HCT116 (cell line): ENCODE data around the gene CDC42SE2. TPM values are rescaled to one million over a fixed set of nuclear protein-coding genes. Genes with fewer than 3 reads are reported as not detected.

Source experiments
- ATAC-seq: fragments of 200-7000 bp; cut with Tn5 transposase; 2 replicates; pipeline ENCODE4 v1.9.1; 2020; ENCODE audit warnings: mild to moderate bottlenecking, moderate library complexity
- Bru-seq: library from RNA; stranded (reverse); fragments of 400-500 nt; gene quantifications from one replicate; lab custom pipeline; 2021; lab: Mats Ljungman, UMichigan
- BruChase-seq, 2 experiments: library from RNA; stranded (reverse); fragments of 400-500 nt; gene quantifications; one replicate each; lab custom pipeline; 2021; lab: Mats Ljungman, UMichigan
- BruUV-seq: library from RNA; stranded (reverse); fragments of 400-500 nt; replicated peaks from 2 replicates; lab custom pipeline; 2021; lab: Mats Ljungman, UMichigan
- CTCF ChIA-PET: fragments of 300-600 bp; sonication (Branson Sonifier 250); formaldehyde crosslinking; loops from one replicate; lab custom pipeline; 2021; ENCODE audit warnings: antibody characterized with exemption; lab: Charles Lee
- POLR2A ChIA-PET: fragments of 300-600, 350-600 bp; sonication (Branson Sonifier 250); formaldehyde crosslinking; loops from one replicate; lab custom pipeline; 2021; ENCODE audit warnings: antibody characterized with exemption; lab: Charles Lee
- RAD21 ChIA-PET, 2 experiments: fragments of 300-600 bp; sonication (Branson Sonifier 250); formaldehyde crosslinking; loops; one replicate each; lab custom pipeline; 2023; ENCODE audit warnings: low total read pairs in 2 of 2; ENCODE audit not compliant: uncharacterized antibody in 2 of 2, unreplicated experiment in 2 of 2, low non-redundant PET in 1 of 2; lab: Charles Lee
- DNase-seq: peaks from one replicate; pipeline ENCODE4 v3.0.0-alpha.2; 2010; ENCODE audit warnings: low read depth, low spot score
- H2AFZ ChIP-seq: fragments of 200-600 bp; shearing (Covaris generic), sonication (generic); 2 replicates; pipeline ENCODE4 v1.6.1; 2017; ENCODE audit warnings: low read depth, mixed run types, mixed read lengths, antibody characterized with exemption, low read length; ENCODE audit not compliant: poor library complexity, severe bottlenecking
- H3K27ac ChIP-seq: 2 replicates; pipeline ENCODE4 v1.5.1; 2012; ENCODE audit warnings: low read depth, low read length
- H3K27me3 ChIP-seq: fragments of 200-600 bp; sonication (generic); 2 replicates; pipeline ENCODE4 v1.6.1; 2016; ENCODE audit warnings: mixed run types, low read length, mixed read lengths; ENCODE audit not compliant: insufficient read depth
- H3K36me3 ChIP-seq, 2 experiments: fragments of 200-500 bp in 1 of 2; fragments of 200-600 bp in 1 of 2; sonication (Bioruptor generic) in 1 of 2; sonication (generic) in 1 of 2; 2 replicates each; pipeline versions ENCODE4 v1.5.1 to v1.6.1; 2014 to 2016; ENCODE audit warnings: low read length in 2 of 2, inconsistent platforms in 1 of 2, mixed read lengths in 1 of 2, mixed run types in 1 of 2; ENCODE audit not compliant: insufficient read depth in 2 of 2, control insufficient read depth in 1 of 2
- H3K4me1 ChIP-seq, 2 experiments: fragments of 200-600 bp in 1 of 2; sonication (generic) in 1 of 2; 2 replicates each; pipeline versions ENCODE4 v1.5.1 to v1.6.1; 2012 to 2017; ENCODE audit warnings: low read length in 2 of 2, inconsistent platforms in 1 of 2, mild to moderate bottlenecking in 1 of 2, mixed read lengths in 1 of 2, mixed run types in 1 of 2, moderate library complexity in 1 of 2; ENCODE audit not compliant: insufficient read depth in 2 of 2, control insufficient read depth in 1 of 2
- H3K4me2 ChIP-seq: fragments of 200-600 bp; sonication (generic); 2 replicates; pipeline ENCODE4 v1.6.1; 2017; ENCODE audit warnings: mixed run types, low read length, mixed read lengths
- H3K4me3 ChIP-seq, 2 experiments: fragments of 200-600 bp in 1 of 2; sonication (generic) in 1 of 2; replicated peaks in 1 of 2; 2 replicates each; pipeline ENCODE4 v1.5.1; 2011 to 2016; ENCODE audit warnings: low read length in 2 of 2, control low read depth in 1 of 2, low read depth in 1 of 2, mild to moderate bottlenecking in 1 of 2, mixed read lengths in 1 of 2, mixed run types in 1 of 2
- H3K79me2 ChIP-seq: fragments of 200-600 bp; sonication (generic); 2 replicates; pipeline ENCODE4 v1.6.1; 2017; ENCODE audit warnings: mild to moderate bottlenecking, mixed run types, low read length, moderate library complexity, mixed read lengths; ENCODE audit not compliant: insufficient read depth
- H3K9ac ChIP-seq: fragments of 200-600 bp; sonication (generic); 2 replicates; pipeline ENCODE4 v1.6.1; 2016; ENCODE audit warnings: low read length, mixed read lengths
- H3K9me2 ChIP-seq: fragments of 200-600 bp; sonication (generic), shearing (Covaris generic); 2 replicates; pipeline ENCODE4 v1.6.1; 2017; ENCODE audit warnings: mixed run types, mild to moderate bottlenecking, moderate library complexity; ENCODE audit not compliant: insufficient read depth
- H3K9me3 ChIP-seq, 2 experiments: fragments of 200-500 bp in 1 of 2; fragments of 200-600 bp in 1 of 2; sonication (Bioruptor generic) in 1 of 2; sonication (generic) in 1 of 2; 2 replicates each; pipeline ENCODE4 v1.6.1; 2014 to 2017; ENCODE audit warnings: low read length in 2 of 2, mixed read lengths in 2 of 2, inconsistent platforms in 1 of 2, low read depth in 1 of 2, mild to moderate bottlenecking in 1 of 2, mixed run types in 1 of 2, moderate library complexity in 1 of 2; ENCODE audit not compliant: control insufficient read depth in 1 of 2, insufficient read depth in 1 of 2
- H4K20me1 ChIP-seq: fragments of 200-600 bp; sonication (generic), shearing (Covaris generic); 2 replicates; pipeline ENCODE4 v1.6.1; 2017; ENCODE audit warnings: mixed run types, mild to moderate bottlenecking, moderate library complexity; ENCODE audit not compliant: insufficient read depth
- CBX3 ChIP-seq: IDR thresholded peaks from 2 replicates; pipeline ENCODE4 v1.6.1; 2012; ENCODE audit warnings: low read depth
- CEBPB ChIP-seq: IDR thresholded peaks from 2 replicates; pipeline ENCODE4 v1.6.1; 2012; ENCODE audit warnings: low read depth
- EGR1 ChIP-seq: IDR thresholded peaks from 2 replicates; pipeline ENCODE4 v1.6.1; 2012; ENCODE audit warnings: low read depth
- EZH2 ChIP-seq: fragments of 200-600 bp; sonication (generic); IDR thresholded peaks from 2 replicates; pipeline ENCODE4 v1.6.1; 2017; ENCODE audit warnings: antibody characterized with exemption, mixed run types
- FOSL1 ChIP-seq: IDR thresholded peaks from 2 replicates; pipeline ENCODE4 v1.6.1; 2012; ENCODE audit warnings: low read depth
- JUND ChIP-seq: IDR thresholded peaks from 2 replicates; pipeline ENCODE4 v1.6.1; 2012
- POLR2A ChIP-seq: IDR thresholded peaks from 2 replicates; pipeline ENCODE4 v1.7.0; 2011; ENCODE audit warnings: borderline replicate concordance; ENCODE audit not compliant: insufficient read depth, insufficient read length; ENCODE audit errors: extremely low read depth
- POLR2AphosphoS5 ChIP-seq: IDR thresholded peaks from 2 replicates; pipeline ENCODE4 v1.6.1; 2011; ENCODE audit warnings: mild to moderate bottlenecking, low read depth, low read length, moderate library complexity
- SIN3A ChIP-seq: IDR thresholded peaks from 2 replicates; pipeline ENCODE4 v1.6.1; 2012; ENCODE audit warnings: low read depth
- SP1 ChIP-seq: IDR thresholded peaks from 2 replicates; pipeline ENCODE4 v1.6.1; 2012; ENCODE audit warnings: low read depth
- TCF7L2 ChIP-seq: IDR thresholded peaks from 2 replicates; pipeline ENCODE4 v1.7.0; 2011; ENCODE audit warnings: borderline replicate concordance, inconsistent platforms; ENCODE audit not compliant: insufficient read depth, insufficient read length; ENCODE audit errors: extremely low read depth
- YY1 ChIP-seq: IDR thresholded peaks from 2 replicates; pipeline ENCODE4 v1.6.1; 2011; ENCODE audit warnings: low read length, low read depth, moderate library complexity, mild to moderate bottlenecking; ENCODE audit not compliant: insufficient replicate concordance; ENCODE audit errors: extremely low read depth
- ZFX ChIP-seq: fragments of 450-650 bp; IDR thresholded peaks from 2 replicates; pipeline ENCODE4 v1.6.1; 2017
- intact Hi-C: fragments of 100-400 bp; cut with micrococcal nuclease; formaldehyde crosslinking; loops from 2 replicates; pipeline ENCODE4 v1.10.0; 2022
- long read RNA-seq: library from polyadenylated mRNA; unstranded; transcript quantifications from one replicate; pipeline ENCODE4 v2.0.0, GENCODE V29; 2021; ENCODE audit not compliant: unreplicated experiment
- polyA plus RNA-seq: library from polyadenylated mRNA; unstranded; fragments of >200 nt; gene quantifications from 2 replicates; pipeline ENCODE4 v1.2.1, GENCODE V29; 2012; ENCODE audit warnings: missing spikeins
- total RNA-seq: library from RNA; stranded (reverse); gene quantifications from one replicate; pipeline ENCODE4 v1.2.1, GENCODE V29; 2021; ENCODE audit not compliant: unreplicated experiment
- TF ChIP-seq, protein P1 (sequence below): IDR thresholded peaks from 2 replicates; pipeline ENCODE4 v1.6.1; 2012
- TF ChIP-seq, protein P2 (sequence below), 3 experiments: fragments of 200-600 bp in 1 of 3; sonication (generic) in 1 of 3; IDR thresholded peaks in 2 of 3; conservative IDR thresholded peaks in 1 of 3; 2 replicates each; pipeline ENCODE4 v1.5.1; 2012 to 2017; ENCODE audit warnings: low read depth in 2 of 3, low read length in 2 of 3, antibody characterized with exemption in 1 of 3, borderline replicate concordance in 1 of 3, control low read depth in 1 of 3, mild to moderate bottlenecking in 1 of 3, mixed read lengths in 1 of 3, mixed run types in 1 of 3, moderate library complexity in 1 of 3; ENCODE audit not compliant: insufficient read depth in 1 of 3
- TF ChIP-seq, protein P3 (sequence below): IDR thresholded peaks from 2 replicates; pipeline ENCODE4 v1.6.1; 2012
- TF ChIP-seq, protein P4 (sequence below): IDR thresholded peaks from 2 replicates; pipeline ENCODE4 v1.6.1; 2011; ENCODE audit warnings: mild to moderate bottlenecking, low read length, moderate library complexity; ENCODE audit not compliant: insufficient replicate concordance; ENCODE audit errors: extremely low read depth

Gene CDC42SE2, protein sequence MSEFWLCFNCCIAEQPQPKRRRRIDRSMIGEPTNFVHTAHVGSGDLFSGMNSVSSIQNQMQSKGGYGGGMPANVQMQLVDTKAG
- 27.0 TPM for total RNA-seq
- 12.9 and 13.6 TPM in 2 replicates for polyA plus RNA-seq
- percentile 82 among the genes with signal in this experiment for Bru-seq, nascent RNA
- BruChase-seq, experiment 1, labeled RNA remaining after a 6-hour chase: percentile 81 among the genes with signal in this experiment
- percentile 74 among the genes with signal in this experiment for BruChase-seq, experiment 2, labeled RNA remaining after a 2-hour chase
- long read RNA-seq, transcript CDC42SE2-201 (6 exons, 3,591 nt): major isoform, 24 of 103 reads
- long read RNA-seq, partial matches to known transcripts: 10 of 103 reads
- long read RNA-seq, other reads (novel, unspliced or antisense): 67 of 103 reads

DNA sequence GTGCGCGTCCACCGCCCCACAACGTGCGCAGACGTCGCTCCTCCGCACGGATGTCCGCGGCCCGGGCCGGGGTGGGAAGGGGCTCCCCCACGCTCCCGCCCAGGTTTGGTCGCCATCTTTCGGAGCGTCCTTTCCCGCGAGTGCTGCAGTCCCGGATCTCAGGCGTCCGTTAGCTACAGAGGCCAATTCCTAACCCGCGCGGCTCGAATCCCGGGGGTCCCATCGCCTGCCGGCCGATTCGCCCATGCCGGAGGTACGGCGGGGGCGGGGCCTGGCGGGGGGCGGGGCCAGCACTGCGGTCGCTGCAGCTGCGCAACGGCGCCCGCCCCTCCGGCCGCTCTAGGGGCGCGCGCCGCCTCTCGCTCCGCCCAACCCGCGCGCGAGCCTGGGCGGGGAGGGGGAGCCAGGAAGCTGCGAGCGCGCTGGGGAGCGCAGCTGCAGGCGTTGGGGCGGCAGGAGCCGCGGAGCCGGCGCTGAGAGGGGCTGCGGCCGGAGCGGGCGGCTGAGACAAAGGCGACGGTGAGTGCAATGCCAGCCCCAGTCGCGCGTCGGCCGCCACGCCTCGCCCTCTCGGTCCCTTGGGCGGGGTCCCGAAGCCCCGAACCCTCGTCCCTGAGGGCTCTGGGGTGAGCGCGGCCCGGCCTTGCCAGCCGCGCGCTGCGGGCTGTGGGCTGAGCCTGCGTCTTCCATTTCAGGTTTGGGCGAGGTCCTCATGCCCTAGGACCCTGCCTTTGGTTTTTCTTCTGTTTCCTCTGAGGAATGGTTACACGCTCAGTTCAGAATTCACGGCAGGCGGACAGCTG is at the start of gene CDC42SE2:
CDC42SE2 (plus strand) TSS at position 406 of the 803 bp plus-strand sequence. CDS start 95,441 bp downstream, outside the sequence.
- peak within 1 kb of the TSS; percentile 88 for H3K9ac ChIP-seq
- H3K27ac ChIP-seq: peak within 1 kb of the TSS; percentile 55
- peak within 1 kb of the TSS; percentile 81 for H3K4me2 ChIP-seq
- DNase-seq: peak; percentile 49
- peaks cover 43% of the 10 kb centered on the region for H3K79me2 ChIP-seq
- RAD21 ChIA-PET: interaction anchor here in 1 of 2 experiments (0.6 kb wide), 2 partner anchors 115 to 1750 kb away, joined by 3 to 4 read pairs; no protein-coding TSS in a partner anchor
- H3K27me3 ChIP-seq: no peaks in the 10 kb centered on the region
- CTCF ChIA-PET: interaction anchor here (0.6 kb wide), 1 partner anchor 90 kb away, joined by 3 read pairs; no protein-coding TSS in a partner anchor
- peaks cover 3% of the 10 kb centered on the region; the same call in 1 of the 2 replicates for H4K20me1 ChIP-seq
- H3K4me3 ChIP-seq: peak within 1 kb of the TSS; percentile 83 to 86
- no peaks in the 10 kb centered on the region; a peak in 1 of 4 replicates for H3K36me3 ChIP-seq
- H3K9me2 ChIP-seq: no peaks in the 10 kb centered on the region
- H3K9me3 ChIP-seq: no peaks in the 10 kb centered on the region
- TF ChIP-seq CEBPB (no peak), ZFX (peak; percentile 89), POLR2A (peak; percentile 83), CBX3 (0 out of 2 replicates have a peak, but pooled peaks have one; percentile 48), SP1 (no peak; the same call in 1 of the 2 replicates), EZH2 (no peak), YY1 (no peak), TCF7L2 (no peak), SIN3A (peak; percentile 77), POLR2AphosphoS5 (peak; percentile 98), EGR1 (no peak), FOSL1 (no peak; the same call in 1 of the 2 replicates), JUND (no peak)
- TF ChIP-seq, protein P1, sequence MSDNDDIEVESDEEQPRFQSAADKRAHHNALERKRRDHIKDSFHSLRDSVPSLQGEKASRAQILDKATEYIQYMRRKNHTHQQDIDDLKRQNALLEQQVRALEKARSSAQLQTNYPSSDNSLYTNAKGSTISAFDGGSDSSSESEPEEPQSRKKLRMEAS: peak; percentile 55
- TF ChIP-seq, protein P2, sequence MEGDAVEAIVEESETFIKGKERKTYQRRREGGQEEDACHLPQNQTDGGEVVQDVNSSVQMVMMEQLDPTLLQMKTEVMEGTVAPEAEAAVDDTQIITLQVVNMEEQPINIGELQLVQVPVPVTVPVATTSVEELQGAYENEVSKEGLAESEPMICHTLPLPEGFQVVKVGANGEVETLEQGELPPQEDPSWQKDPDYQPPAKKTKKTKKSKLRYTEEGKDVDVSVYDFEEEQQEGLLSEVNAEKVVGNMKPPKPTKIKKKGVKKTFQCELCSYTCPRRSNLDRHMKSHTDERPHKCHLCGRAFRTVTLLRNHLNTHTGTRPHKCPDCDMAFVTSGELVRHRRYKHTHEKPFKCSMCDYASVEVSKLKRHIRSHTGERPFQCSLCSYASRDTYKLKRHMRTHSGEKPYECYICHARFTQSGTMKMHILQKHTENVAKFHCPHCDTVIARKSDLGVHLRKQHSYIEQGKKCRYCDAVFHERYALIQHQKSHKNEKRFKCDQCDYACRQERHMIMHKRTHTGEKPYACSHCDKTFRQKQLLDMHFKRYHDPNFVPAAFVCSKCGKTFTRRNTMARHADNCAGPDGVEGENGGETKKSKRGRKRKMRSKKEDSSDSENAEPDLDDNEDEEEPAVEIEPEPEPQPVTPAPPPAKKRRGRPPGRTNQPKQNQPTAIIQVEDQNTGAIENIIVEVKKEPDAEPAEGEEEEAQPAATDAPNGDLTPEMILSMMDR (IDR thresholded peaks at IDR 0.05 in 2 of 3, conservative IDR thresholded peaks at IDR 0.05 in 1 of 3; ENCODE audit: borderline replicate concordance in 1 of 3, insufficient read depth in 1 of 3, low read depth in 2 of 3, low read length in 2 of 3): no peak
- TF ChIP-seq, protein P3, sequence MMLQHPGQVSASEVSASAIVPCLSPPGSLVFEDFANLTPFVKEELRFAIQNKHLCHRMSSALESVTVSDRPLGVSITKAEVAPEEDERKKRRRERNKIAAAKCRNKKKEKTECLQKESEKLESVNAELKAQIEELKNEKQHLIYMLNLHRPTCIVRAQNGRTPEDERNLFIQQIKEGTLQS: no peak
- TF ChIP-seq, protein P4, sequence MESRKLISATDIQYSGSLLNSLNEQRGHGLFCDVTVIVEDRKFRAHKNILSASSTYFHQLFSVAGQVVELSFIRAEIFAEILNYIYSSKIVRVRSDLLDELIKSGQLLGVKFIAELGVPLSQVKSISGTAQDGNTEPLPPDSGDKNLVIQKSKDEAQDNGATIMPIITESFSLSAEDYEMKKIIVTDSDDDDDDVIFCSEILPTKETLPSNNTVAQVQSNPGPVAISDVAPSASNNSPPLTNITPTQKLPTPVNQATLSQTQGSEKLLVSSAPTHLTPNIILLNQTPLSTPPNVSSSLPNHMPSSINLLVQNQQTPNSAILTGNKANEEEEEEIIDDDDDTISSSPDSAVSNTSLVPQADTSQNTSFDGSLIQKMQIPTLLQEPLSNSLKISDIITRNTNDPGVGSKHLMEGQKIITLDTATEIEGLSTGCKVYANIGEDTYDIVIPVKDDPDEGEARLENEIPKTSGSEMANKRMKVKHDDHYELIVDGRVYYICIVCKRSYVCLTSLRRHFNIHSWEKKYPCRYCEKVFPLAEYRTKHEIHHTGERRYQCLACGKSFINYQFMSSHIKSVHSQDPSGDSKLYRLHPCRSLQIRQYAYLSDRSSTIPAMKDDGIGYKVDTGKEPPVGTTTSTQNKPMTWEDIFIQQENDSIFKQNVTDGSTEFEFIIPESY: peak; percentile 25
- peak within 1 kb of the TSS; percentile 24 for H2AFZ ChIP-seq
- no TSS peak for BruUV-seq
- H3K4me1 ChIP-seq: peaks cover 18 to 39% of the 10 kb centered on the region in 2 experiments
- peak; percentile 94 for ATAC-seq
- POLR2A ChIA-PET: interaction anchor here (1.1 to 1.3 kb wide), 2 partner anchors 12 to 14 kb away, joined by 3 to 4 read pairs; no protein-coding TSS in a partner anchor
- intact Hi-C loops: loop anchor here (1.0 to 2.0 kb wide), 3 partner anchors 15 to 118 kb away; partner anchors contain the start of gene LYRM7
